ENCODE data around the gene ZNF200. TPM values are rescaled to one million over a fixed set of nuclear protein-coding genes. Genes with fewer than 3 reads are reported as not detected.
"Not testable (repeated sequence)": the region's sequence is repeated elsewhere in the genome, so short reads cannot be mapped to it uniquely, and the experiment has no call there.

ZNF200 gene
- polyA plus RNA-seq, 1 experiment: 4.0 TPM

- TF ChIP-seq CTCF (IDR thresholded peaks at IDR 0.05; ENCODE audit: insufficient read depth, low read depth, low read length): no peak
- no peak overlapping the region for H3K4me3 ChIP-seq (ENCODE audit: low read depth, low read length)
- ChIA-PET POLR2A (no interaction called here), CTCF (interaction anchor here (1.4 kb wide), 1 partner anchor 35 kb away, joined by 3 read pairs; no protein-coding TSS in a partner anchor)
- no peaks in the 10 kb centered on the region; the same call in 1 of the 2 replicates for H3K27me3 ChIP-seq (ENCODE audit: control insufficient read depth, insufficient read depth, low read length)
- no peaks in the 10 kb centered on the region for H3K36me3 ChIP-seq (ENCODE audit: control insufficient read depth, insufficient read depth, low read length)
- no peak for DNase-seq (ENCODE audit: low read depth)
Observed at GRCh38 chr16:3186946-3187690, 47.8 kb downstream of the ZNF200 start.

GRCh38 chr16:3183445-3184139 lies 51.4 kb downstream of the ZNF200 start:
- TF ChIP-seq CTCF (IDR thresholded peaks at IDR 0.05; ENCODE audit: insufficient read depth, low read depth, low read length): no peak
- ChIA-PET POLR2A (interaction anchor here (0.5 kb wide), 1 partner anchor 25 kb away, joined by 4 read pairs; no protein-coding TSS in a partner anchor), CTCF (interaction anchor here (1.4 to 2.5 kb wide), 4 partner anchors 10 to 31 kb away, joined by 5 to 10 read pairs (median 6); no protein-coding TSS in a partner anchor)
- H3K4me3 ChIP-seq (ENCODE audit: low read depth, low read length): peak overlapping the region; percentile 50
- H3K27me3 ChIP-seq (ENCODE audit: control insufficient read depth, insufficient read depth, low read length): peaks cover 2% of the 10 kb centered on the region
- DNase-seq (ENCODE audit: low read depth): no peak
- H3K36me3 ChIP-seq (ENCODE audit: control insufficient read depth, insufficient read depth, low read length): no peaks in the 10 kb centered on the region

- no peaks in the 10 kb centered on the region for H3K36me3 ChIP-seq (ENCODE audit: control insufficient read depth, insufficient read depth, low read length)
- H3K4me3 ChIP-seq (ENCODE audit: low read depth, low read length): peak overlapping the region; percentile 50
- CTCF ChIA-PET: interaction anchor here (1.4 to 2.5 kb wide), 4 partner anchors 9 to 30 kb away, joined by 5 to 10 read pairs (median 6); no protein-coding TSS in a partner anchor
- peak; percentile 54 for TF ChIP-seq CTCF (IDR thresholded peaks at IDR 0.05; ENCODE audit: insufficient read depth, low read depth, low read length)
- POLR2A ChIA-PET: interaction anchor here (0.5 kb wide), 1 partner anchor 24 kb away, joined by 4 read pairs; no protein-coding TSS in a partner anchor
- DNase-seq (ENCODE audit: low read depth): no peak
- H3K27me3 ChIP-seq (ENCODE audit: control insufficient read depth, insufficient read depth, low read length): peaks cover 2% of the 10 kb centered on the region
Observed at GRCh38 chr16:3182608-3183444, 52.1 kb downstream of the ZNF200 start.

- H3K36me3 ChIP-seq (ENCODE audit: control insufficient read depth, insufficient read depth, low read length); H3K27me3 ChIP-seq (ENCODE audit: control insufficient read depth, insufficient read depth, low read length); H3K4me3 ChIP-seq (ENCODE audit: low read depth, low read length); DNase-seq (ENCODE audit: low read depth): not testable (repeated sequence)
- CTCF ChIA-PET: interaction anchor here (0.6 to 2.5 kb wide), 4 partner anchors 8 to 30 kb away, joined by 3 to 10 read pairs (median 5); no protein-coding TSS in a partner anchor
- POLR2A ChIA-PET: interaction anchor here (0.7 kb wide), 1 partner anchor 10 kb away, joined by 3 read pairs; no protein-coding TSS in a partner anchor
Observed at GRCh38 chr16:3182293-3182607, 52.7 kb downstream of the ZNF200 start.

GRCh38 chr16:3180445-3180878 lies 54.5 kb downstream of the ZNF200 start:
- TF ChIP-seq CTCF (IDR thresholded peaks at IDR 0.05; ENCODE audit: insufficient read depth, low read depth, low read length): no peak
- Histone ChIP-seq H3K27me3 (ENCODE audit: control insufficient read depth, insufficient read depth, low read length) (peaks cover 2% of the 10 kb centered on the region), H3K4me3 (ENCODE audit: low read depth, low read length) (no peak overlapping the region), H3K36me3 (ENCODE audit: control insufficient read depth, insufficient read depth, low read length) (no peaks in the 10 kb centered on the region)
- no peak for DNase-seq (ENCODE audit: low read depth)
- CTCF ChIA-PET: no interaction called here
- POLR2A ChIA-PET: no interaction called here
